ENCODE data around the gene RHAG. TPM values are rescaled to one million over a fixed set of nuclear protein-coding genes. Genes with fewer than 3 reads are reported as not detected.

Gene RHAG
- total RNA-seq, 4 donors from 2014 or later: 0.25 to 0.94 (median 0.27) TPM; not detected in 1

DNA sequence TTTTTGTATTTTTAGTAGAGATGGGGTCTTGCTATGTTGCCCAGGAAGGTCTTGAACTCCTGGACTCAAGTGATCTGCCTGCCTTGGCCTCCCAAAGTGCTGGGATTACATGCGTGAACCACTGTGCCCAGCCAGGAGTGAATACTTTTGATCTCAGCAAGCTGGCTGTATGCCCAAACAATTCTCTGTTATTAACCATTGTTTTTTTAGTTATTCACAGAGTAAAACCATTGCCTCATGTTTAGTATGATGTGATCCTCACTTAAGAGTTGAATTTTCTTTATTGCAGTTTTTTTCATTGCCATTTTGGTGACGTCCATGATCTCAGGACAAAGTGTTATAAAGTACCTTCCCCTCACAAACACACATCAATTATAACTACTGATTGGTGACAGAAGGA lies 71.4 kb downstream of the RHAG start:
- WGBS, 2 donors (ENCODE audit: low coverage in 1 of 2): 36 to 61% methylated on average over 2 of the region's 2 CpGs
- Histone ChIP-seq H3K36me3 (no peaks in the 10 kb centered on the region), H3K4me3 (no peak overlapping the region), H3K27me3 (peaks cover 9% of the 10 kb centered on the region), H3K9me3 (peaks cover 0 to 9% (median 0%) of the 10 kb centered on the region in 3 donors), H3K4me1 (no peaks in the 10 kb centered on the region), H3K27ac (no peak overlapping the region)
- ATAC-seq: no peak
- TF ChIP-seq, protein P1, sequence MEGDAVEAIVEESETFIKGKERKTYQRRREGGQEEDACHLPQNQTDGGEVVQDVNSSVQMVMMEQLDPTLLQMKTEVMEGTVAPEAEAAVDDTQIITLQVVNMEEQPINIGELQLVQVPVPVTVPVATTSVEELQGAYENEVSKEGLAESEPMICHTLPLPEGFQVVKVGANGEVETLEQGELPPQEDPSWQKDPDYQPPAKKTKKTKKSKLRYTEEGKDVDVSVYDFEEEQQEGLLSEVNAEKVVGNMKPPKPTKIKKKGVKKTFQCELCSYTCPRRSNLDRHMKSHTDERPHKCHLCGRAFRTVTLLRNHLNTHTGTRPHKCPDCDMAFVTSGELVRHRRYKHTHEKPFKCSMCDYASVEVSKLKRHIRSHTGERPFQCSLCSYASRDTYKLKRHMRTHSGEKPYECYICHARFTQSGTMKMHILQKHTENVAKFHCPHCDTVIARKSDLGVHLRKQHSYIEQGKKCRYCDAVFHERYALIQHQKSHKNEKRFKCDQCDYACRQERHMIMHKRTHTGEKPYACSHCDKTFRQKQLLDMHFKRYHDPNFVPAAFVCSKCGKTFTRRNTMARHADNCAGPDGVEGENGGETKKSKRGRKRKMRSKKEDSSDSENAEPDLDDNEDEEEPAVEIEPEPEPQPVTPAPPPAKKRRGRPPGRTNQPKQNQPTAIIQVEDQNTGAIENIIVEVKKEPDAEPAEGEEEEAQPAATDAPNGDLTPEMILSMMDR (IDR thresholded peaks at IDR 0.05): no peak
- no peak for TF ChIP-seq EP300 (IDR thresholded peaks at IDR 0.05)
- no peak for TF ChIP-seq POLR2A (IDR thresholded peaks at IDR 0.05)
- no peak for TF ChIP-seq POLR2AphosphoS5 (IDR thresholded peaks at IDR 0.05)

DNA sequence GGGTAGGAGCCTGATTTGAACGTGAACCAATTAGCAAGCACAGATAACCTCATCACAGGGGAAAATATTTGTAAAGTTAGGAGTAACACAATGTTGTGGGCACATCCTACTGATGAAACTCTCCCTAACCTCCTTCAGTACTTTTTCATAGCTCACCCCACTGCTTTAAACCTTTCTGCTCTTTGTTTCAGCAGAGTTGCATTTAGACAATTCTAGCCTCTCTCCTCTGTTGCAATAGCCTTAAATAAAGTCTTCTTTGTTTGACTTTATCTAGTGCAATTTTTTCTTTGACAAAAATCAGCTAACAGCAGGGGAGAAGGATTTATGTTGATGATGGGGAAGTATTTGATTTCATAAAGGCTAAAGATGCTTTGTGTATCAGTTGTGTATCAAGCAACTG lies 72.1 kb downstream of the RHAG start:
- Histone ChIP-seq H3K4me3 (no peak overlapping the region), H3K9me3 (peaks cover 0 to 9% (median 0%) of the 10 kb centered on the region in 3 donors)
- 56% methylated on average over 1 of the region's 1 CpG; no CpG with 5 or more reads in 1 of the 2 donors for WGBS, 2 donors (ENCODE audit: low coverage in 1 of 2)

DNA sequence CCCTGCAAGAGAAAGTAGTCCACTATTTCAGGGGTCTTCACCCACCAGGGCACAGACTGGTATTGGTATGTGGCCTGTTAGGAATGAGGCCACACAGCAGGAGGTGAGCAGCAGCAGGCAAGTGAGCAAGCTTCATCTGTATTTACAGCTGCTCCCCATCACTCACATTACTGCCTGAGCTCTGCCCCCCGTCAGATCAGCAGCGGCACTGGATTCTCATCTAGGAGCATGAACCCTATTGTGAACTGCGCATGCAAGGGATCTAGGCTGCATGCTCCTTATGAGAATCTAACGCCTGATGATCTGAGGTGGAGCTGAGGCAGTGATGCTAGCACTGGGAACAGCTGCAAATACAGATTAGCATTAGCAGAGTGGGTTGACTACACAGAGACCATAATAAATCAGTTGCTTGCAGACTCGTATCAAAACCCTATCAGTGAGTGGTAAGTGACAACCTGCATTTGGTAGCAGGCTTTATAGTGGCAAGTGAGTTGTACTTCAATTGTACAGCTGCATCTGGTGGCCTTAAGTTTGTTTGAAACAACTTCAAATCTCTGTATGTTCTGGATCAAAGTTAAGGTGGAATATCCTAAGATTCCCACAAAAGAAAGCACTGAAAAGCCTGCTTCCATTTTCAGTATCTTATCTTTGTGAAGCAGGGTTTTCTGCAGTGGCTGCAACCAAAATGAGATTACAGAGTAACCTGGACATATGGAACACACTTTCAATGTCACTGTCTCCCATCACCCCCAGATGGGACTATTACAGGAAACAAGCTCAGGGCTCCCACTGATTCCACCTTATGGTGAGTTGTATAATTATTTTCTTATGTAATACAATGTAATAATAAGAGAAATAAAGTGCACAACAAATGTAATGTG lies 73.4 kb downstream of the RHAG start:
- no peak for ATAC-seq
- no peak for TF ChIP-seq POLR2AphosphoS5 (IDR thresholded peaks at IDR 0.05)
- no peak for TF ChIP-seq EP300 (IDR thresholded peaks at IDR 0.05)
- no peak for TF ChIP-seq POLR2A (IDR thresholded peaks at IDR 0.05)
- TF ChIP-seq, protein P1 (IDR thresholded peaks at IDR 0.05): no peak
- WGBS, 2 donors (ENCODE audit: low coverage in 1 of 2): 66% methylated on average over 5 of the region's 5 CpGs; no CpG with 5 or more reads in 1 of the 2 donors

More for the DNA sequence above, 72.1 kb downstream of the RHAG start:
- no peaks in the 10 kb centered on the region for H3K4me1 ChIP-seq
- peaks cover 9% of the 10 kb centered on the region for H3K27me3 ChIP-seq
- no peak for ATAC-seq
- TF ChIP-seq EP300 (IDR thresholded peaks at IDR 0.05) (no peak), POLR2AphosphoS5 (IDR thresholded peaks at IDR 0.05) (no peak), POLR2A (IDR thresholded peaks at IDR 0.05) (no peak)
- TF ChIP-seq, protein P1 (IDR thresholded peaks at IDR 0.05): no peak
- H3K27ac ChIP-seq: no peak overlapping the region
- no peaks in the 10 kb centered on the region for H3K36me3 ChIP-seq

DNA sequence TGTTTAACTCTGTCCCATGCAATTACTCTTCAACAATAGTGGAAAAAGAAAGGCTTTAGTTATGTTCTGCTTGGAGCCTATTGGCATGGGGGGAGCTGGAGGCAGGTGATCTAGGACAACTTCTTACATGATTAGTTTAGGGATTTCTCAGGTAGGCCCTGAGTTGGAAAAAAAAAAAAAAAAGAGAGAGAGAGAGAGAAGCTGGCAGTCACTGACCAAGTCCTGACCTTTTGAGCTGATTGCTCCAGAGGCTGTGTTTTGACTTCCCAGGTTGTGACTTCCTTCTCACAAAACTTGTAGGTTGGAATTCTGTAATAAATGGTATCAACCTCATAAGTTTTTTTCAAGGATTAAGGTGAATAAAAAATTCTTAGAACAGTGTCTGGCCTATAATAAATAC lies 78.4 kb downstream of the RHAG start:
- no peak for ATAC-seq
- TF ChIP-seq EP300 (IDR thresholded peaks at IDR 0.05) (no peak), POLR2A (IDR thresholded peaks at IDR 0.05) (no peak), POLR2AphosphoS5 (IDR thresholded peaks at IDR 0.05) (no peak)
- TF ChIP-seq, protein P1 (IDR thresholded peaks at IDR 0.05): no peak
- Histone ChIP-seq H3K9me3 (no peaks in the 10 kb centered on the region), H3K27ac (no peak overlapping the region), H3K36me3 (no peaks in the 10 kb centered on the region), H3K4me3 (no peak overlapping the region), H3K27me3 (peaks cover 8% of the 10 kb centered on the region), H3K4me1 (no peaks in the 10 kb centered on the region)

More for the DNA sequence above, 73.4 kb downstream of the RHAG start:
- Histone ChIP-seq H3K27ac (no peak overlapping the region), H3K36me3 (no peaks in the 10 kb centered on the region), H3K27me3 (peaks cover 9% of the 10 kb centered on the region), H3K4me3 (no peak overlapping the region), H3K4me1 (no peaks in the 10 kb centered on the region), H3K9me3 (peaks cover 0 to 9% (median 0%) of the 10 kb centered on the region in 3 donors)

DNA sequence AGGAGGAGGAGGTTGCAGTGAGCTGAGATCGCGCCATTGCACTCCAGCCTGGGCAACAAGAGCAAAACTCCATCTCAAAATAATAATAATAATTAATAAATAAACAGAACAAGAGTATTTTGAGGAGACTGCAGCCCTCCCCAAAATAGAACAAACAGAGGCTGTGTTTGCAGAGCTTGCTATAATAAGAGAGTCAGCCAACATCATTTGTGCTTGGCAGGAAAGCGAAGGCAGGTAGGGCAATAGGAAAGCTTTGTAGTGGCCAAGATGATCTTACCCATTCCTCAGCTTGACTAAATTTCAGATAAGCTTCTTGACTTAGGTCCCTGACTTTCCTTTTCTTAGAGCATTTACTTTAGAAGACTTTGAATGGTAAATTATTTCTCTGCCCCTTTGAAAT lies 79.5 kb downstream of the RHAG start:
- Histone ChIP-seq H3K27me3 (peaks cover 13% of the 10 kb centered on the region), H3K27ac (no peak overlapping the region), H3K9me3 (no peaks in the 10 kb centered on the region), H3K36me3 (no peaks in the 10 kb centered on the region), H3K4me3 (no peak overlapping the region), H3K4me1 (no peaks in the 10 kb centered on the region)
- no peak for ATAC-seq
- TF ChIP-seq POLR2A (IDR thresholded peaks at IDR 0.05) (no peak), POLR2AphosphoS5 (IDR thresholded peaks at IDR 0.05) (no peak), EP300 (IDR thresholded peaks at IDR 0.05) (no peak)
- TF ChIP-seq, protein P1 (IDR thresholded peaks at IDR 0.05): no peak
- 70% methylated on average over 3 of the region's 3 CpGs; no CpG with 5 or more reads in 1 of the 2 donors for WGBS, 2 donors (ENCODE audit: low coverage in 1 of 2)

Measured in gastroesophageal sphincter (tissue), 4 donors.